ENCODE measurements around the gene DSC3. TPM values are rescaled to one million over a fixed set of nuclear protein-coding genes. Genes with fewer than 3 reads are reported as not detected.

Gene DSC3
- total RNA-seq, 1 donor from 2014 or later, result 0.47 TPM

- no peak overlapping the region for H3K4me3 Mint-ChIP-seq (ENCODE audit: unreplicated experiment)
- H3K4me1 Mint-ChIP-seq (ENCODE audit: low read depth, unreplicated experiment), result peaks cover 17% of the 10 kb centered on the region
- H3K27ac Mint-ChIP-seq (ENCODE audit: unreplicated experiment), result no peak overlapping the region
- no peak for TF ChIP-seq CTCF (IDR thresholded peaks at IDR 0.05; ENCODE audit: partially characterized antibody, unreplicated experiment)
- no peak for DNase-seq
- peaks cover 4% of the 10 kb centered on the region for H3K9me3 Mint-ChIP-seq (ENCODE audit: unreplicated experiment)
- H3K27me3 Mint-ChIP-seq (ENCODE audit: unreplicated experiment), result peaks cover 2% of the 10 kb centered on the region
- no peaks in the 10 kb centered on the region for H3K36me3 Mint-ChIP-seq (ENCODE audit: unreplicated experiment)
These were observed 19.4 kb upstream of the DSC3 start for GRCh38 chr18:31061945-31062344.

- H3K9me3 Mint-ChIP-seq (ENCODE audit: unreplicated experiment), result peaks cover 4% of the 10 kb centered on the region
- H3K27ac Mint-ChIP-seq (ENCODE audit: unreplicated experiment), result no peak overlapping the region
- peaks cover 5% of the 10 kb centered on the region for H3K27me3 Mint-ChIP-seq (ENCODE audit: unreplicated experiment)
- H3K4me3 Mint-ChIP-seq (ENCODE audit: unreplicated experiment), result no peak overlapping the region
- no peaks in the 10 kb centered on the region for H3K36me3 Mint-ChIP-seq (ENCODE audit: unreplicated experiment)
- DNase-seq, result no peak
- H3K4me1 Mint-ChIP-seq (ENCODE audit: low read depth, unreplicated experiment), result peaks cover 17% of the 10 kb centered on the region
- no peak for TF ChIP-seq CTCF (IDR thresholded peaks at IDR 0.05; ENCODE audit: partially characterized antibody, unreplicated experiment)
These were observed 16.4 kb upstream of the DSC3 start for GRCh38 chr18:31058897-31059296.

- peaks cover 17% of the 10 kb centered on the region for H3K4me1 Mint-ChIP-seq (ENCODE audit: low read depth, unreplicated experiment)
- DNase-seq, result no peak
- H3K27ac Mint-ChIP-seq (ENCODE audit: unreplicated experiment), result no peak overlapping the region
- no peak overlapping the region for H3K4me3 Mint-ChIP-seq (ENCODE audit: unreplicated experiment)
- H3K9me3 Mint-ChIP-seq (ENCODE audit: unreplicated experiment), result peaks cover 4% of the 10 kb centered on the region
- no peaks in the 10 kb centered on the region for H3K36me3 Mint-ChIP-seq (ENCODE audit: unreplicated experiment)
- TF ChIP-seq CTCF (IDR thresholded peaks at IDR 0.05; ENCODE audit: partially characterized antibody, unreplicated experiment), result no peak
- peaks cover 5% of the 10 kb centered on the region for H3K27me3 Mint-ChIP-seq (ENCODE audit: unreplicated experiment)
These were observed 15.4 kb upstream of the DSC3 start for GRCh38 chr18:31057917-31058316.

GRCh38 chr18:31057051-31057450 is 14.5 kb upstream of the DSC3 start:
- no peak for TF ChIP-seq CTCF (IDR thresholded peaks at IDR 0.05; ENCODE audit: partially characterized antibody, unreplicated experiment)
- H3K9me3 Mint-ChIP-seq (ENCODE audit: unreplicated experiment), result peaks cover 4% of the 10 kb centered on the region
- peaks cover 3% of the 10 kb centered on the region for H3K27me3 Mint-ChIP-seq (ENCODE audit: unreplicated experiment)
- peaks cover 17% of the 10 kb centered on the region for H3K4me1 Mint-ChIP-seq (ENCODE audit: low read depth, unreplicated experiment)
- no peak overlapping the region for H3K4me3 Mint-ChIP-seq (ENCODE audit: unreplicated experiment)
- no peak overlapping the region for H3K27ac Mint-ChIP-seq (ENCODE audit: unreplicated experiment)
- no peak for DNase-seq
- no peaks in the 10 kb centered on the region for H3K36me3 Mint-ChIP-seq (ENCODE audit: unreplicated experiment)

- peaks cover 4% of the 10 kb centered on the region for H3K9me3 Mint-ChIP-seq (ENCODE audit: unreplicated experiment)
- H3K36me3 Mint-ChIP-seq (ENCODE audit: unreplicated experiment), result no peaks in the 10 kb centered on the region
- H3K4me1 Mint-ChIP-seq (ENCODE audit: low read depth, unreplicated experiment), result peaks cover 14% of the 10 kb centered on the region
- DNase-seq, result no peak
- H3K27me3 Mint-ChIP-seq (ENCODE audit: unreplicated experiment), result peaks cover 3% of the 10 kb centered on the region
- H3K4me3 Mint-ChIP-seq (ENCODE audit: unreplicated experiment), result no peak overlapping the region
- no peak for TF ChIP-seq CTCF (IDR thresholded peaks at IDR 0.05; ENCODE audit: partially characterized antibody, unreplicated experiment)
- H3K27ac Mint-ChIP-seq (ENCODE audit: unreplicated experiment), result no peak overlapping the region
These were observed 13.8 kb upstream of the DSC3 start for GRCh38 chr18:31056296-31056695.

Data from glutamatergic neuron (in vitro differentiated cells).